HG02588 (cell line): ENCODE measurements around the gene TM9SF4.

Source experiments
- ATAC-seq: cut with Tn5 transposase; IDR thresholded peaks from one replicate; pipeline ENCODE4 v1.9.1; 2021; ENCODE audit warnings: mild to moderate bottlenecking, moderate library complexity; ENCODE audit not compliant: unreplicated experiment

Gene TM9SF4

GRCh38 chr20:32109392-32110172, at the start of gene TM9SF4:
Gene TM9SF4, plus strand, starts transcription at chr20:32109714. Its CDS starts 27 bp downstream, at chr20:32109741.
- peak; percentile 84 for ATAC-seq

- no peak for ATAC-seq
Observed at GRCh38 chr20:32062776-32063170, 46.7 kb upstream of the TM9SF4 start.

GRCh38 chr20:32063695-32064094, 45.8 kb upstream of the TM9SF4 start:
- ATAC-seq, result no peak

- no peak for ATAC-seq
Observed at GRCh38 chr20:32064667-32065066, 44.8 kb upstream of the TM9SF4 start.

GRCh38 chr20:32067234-32067821, 42.2 kb upstream of the TM9SF4 start:
- ATAC-seq, result no peak

GRCh38 chr20:32068174-32068573, 41.3 kb upstream of the TM9SF4 start:
- no peak for ATAC-seq

- ATAC-seq, result no peak
Observed at GRCh38 chr20:32069711-32070110, 39.8 kb upstream of the TM9SF4 start.

- ATAC-seq, result no peak
Observed at GRCh38 chr20:32070282-32070681, 39.2 kb upstream of the TM9SF4 start.

- no peak for ATAC-seq
Observed at GRCh38 chr20:32070690-32071213, 38.8 kb upstream of the TM9SF4 start.

- no peak for ATAC-seq
Observed at GRCh38 chr20:32071395-32072167, 37.9 kb upstream of the TM9SF4 start.

GRCh38 chr20:32072168-32072750, 37.3 kb upstream of the TM9SF4 start:
- no peak for ATAC-seq

- ATAC-seq, result no peak
Observed at GRCh38 chr20:32075534-32075933, 34.0 kb upstream of the TM9SF4 start.

- no peak for ATAC-seq
Observed at GRCh38 chr20:32077190-32077589, 32.3 kb upstream of the TM9SF4 start.

GRCh38 chr20:32078322-32078721, 31.2 kb upstream of the TM9SF4 start:
- ATAC-seq, result no peak

- ATAC-seq, result no peak
Observed at GRCh38 chr20:32078791-32079190, 30.7 kb upstream of the TM9SF4 start.

- ATAC-seq, result no peak
Observed at GRCh38 chr20:32079655-32080109, 29.8 kb upstream of the TM9SF4 start.

- no peak for ATAC-seq
Observed at GRCh38 chr20:32080783-32081182, 28.7 kb upstream of the TM9SF4 start.

GRCh38 chr20:32083469-32083868, 26.0 kb upstream of the TM9SF4 start:
- ATAC-seq, result no peak

- ATAC-seq, result no peak
Observed at GRCh38 chr20:32087070-32087469, 22.4 kb upstream of the TM9SF4 start.

- ATAC-seq, result no peak
Observed at GRCh38 chr20:32088759-32089158, 20.8 kb upstream of the TM9SF4 start.
